ENCODE measurements around the gene LUC7L2.

GRCh38 chr7:139354729-139355128 lies 5.0 kb upstream of the LUC7L2 start:
- TF ChIP-seq CTCF (IDR thresholded peaks at IDR 0.05) (no peak), POLR2AphosphoS5 (IDR thresholded peaks at IDR 0.05; ENCODE audit: insufficient read depth in 1 of 2, low read depth in 1 of 2) (no peak)
